ENCODE results near the gene SPEG. TPM values are rescaled to one million over a fixed set of nuclear protein-coding genes. Genes with fewer than 3 reads are reported as not detected.
A peak's percentile ranks its signal among the peaks of the same experiment; 100 is the strongest.
"Not testable (repeated sequence)": the region's sequence is repeated elsewhere in the genome, so short reads cannot be mapped to it uniquely, and the experiment has no call there.

Gene SPEG
- polyA plus RNA-seq, 3 donors, result not detected

GRCh38 chr2:219388907-219389156 lies 45.8 kb upstream of the SPEG start:
- H4K20me1 ChIP-seq (ENCODE audit: insufficient read depth, low read length), result no peaks in the 10 kb centered on the region
- H3K27me3 ChIP-seq (ENCODE audit: control insufficient read depth in 2 of 2, insufficient read depth in 2 of 2, low read length in 2 of 2), result peaks cover 0 to 6% of the 10 kb centered on the region in 2 donors
- intact Hi-C loops (cut with micrococcal nuclease), result loop anchor here (1.0 to 5.0 kb wide), 6 partner anchors 92 to 227 kb away; partner anchors contain the start of genes GMPPA (in 2 of the 2), CHPF (in 1 of the 2), NHEJ1 (in 1 of the 2) and STK11IP (in 1 of the 2)
- Mint-ChIP-seq H3K36me3 (peaks cover 25% of the 10 kb centered on the region in 2 donors), H3K27me3 (ENCODE audit: low read depth in 3 of 3) (peaks cover 6 to 12% (median 9%) of the 10 kb centered on the region in 3 donors), H3K4me3 (peak overlapping the region; percentile 59 to 71), H3K4me1 (peaks cover 21% of the 10 kb centered on the region), H3K9me3 (peaks cover 0 to 8% (median 3%) of the 10 kb centered on the region in 7 donors), H3K27ac (peak overlapping the region in 5 of 7 donors; percentile 2 to 68 (median 51))
- no peak overlapping the region for H3K9ac ChIP-seq (ENCODE audit: insufficient read depth, low read length, poor library complexity, severe bottlenecking)
- H2AFZ ChIP-seq (ENCODE audit: insufficient read depth, low read depth, low read length, poor library complexity, severe bottlenecking), result peak overlapping the region; percentile 67
- peak overlapping the region in 2 of 3 experiments; percentile 6 to 60 for H3K4me3 ChIP-seq (replicated peaks in 1 of 3; ENCODE audit: low read depth in 2 of 3, low read length in 3 of 3)
- peaks cover 23 to 26% of the 10 kb centered on the region in 2 donors for H3K36me3 ChIP-seq (replicated peaks in 1 of 2; ENCODE audit: control insufficient read depth in 1 of 2, insufficient read depth in 2 of 2, low read length in 2 of 2)
- H3K79me2 ChIP-seq (ENCODE audit: insufficient read depth, low read length), result no peaks in the 10 kb centered on the region
- 40% methylated on average over 1 of the region's 6 CpGs for WGBS (ENCODE audit: insufficient coverage)
- no peak for DNase-seq
- TF ChIP-seq, protein P1, sequence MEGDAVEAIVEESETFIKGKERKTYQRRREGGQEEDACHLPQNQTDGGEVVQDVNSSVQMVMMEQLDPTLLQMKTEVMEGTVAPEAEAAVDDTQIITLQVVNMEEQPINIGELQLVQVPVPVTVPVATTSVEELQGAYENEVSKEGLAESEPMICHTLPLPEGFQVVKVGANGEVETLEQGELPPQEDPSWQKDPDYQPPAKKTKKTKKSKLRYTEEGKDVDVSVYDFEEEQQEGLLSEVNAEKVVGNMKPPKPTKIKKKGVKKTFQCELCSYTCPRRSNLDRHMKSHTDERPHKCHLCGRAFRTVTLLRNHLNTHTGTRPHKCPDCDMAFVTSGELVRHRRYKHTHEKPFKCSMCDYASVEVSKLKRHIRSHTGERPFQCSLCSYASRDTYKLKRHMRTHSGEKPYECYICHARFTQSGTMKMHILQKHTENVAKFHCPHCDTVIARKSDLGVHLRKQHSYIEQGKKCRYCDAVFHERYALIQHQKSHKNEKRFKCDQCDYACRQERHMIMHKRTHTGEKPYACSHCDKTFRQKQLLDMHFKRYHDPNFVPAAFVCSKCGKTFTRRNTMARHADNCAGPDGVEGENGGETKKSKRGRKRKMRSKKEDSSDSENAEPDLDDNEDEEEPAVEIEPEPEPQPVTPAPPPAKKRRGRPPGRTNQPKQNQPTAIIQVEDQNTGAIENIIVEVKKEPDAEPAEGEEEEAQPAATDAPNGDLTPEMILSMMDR (IDR thresholded peaks at IDR 0.05), result no peak
- H3K4me1 ChIP-seq (ENCODE audit: control insufficient read depth in 1 of 2, insufficient read depth in 2 of 2, low read length in 2 of 2), result peaks cover 14 to 19% of the 10 kb centered on the region in 2 donors
- peak overlapping the region; percentile 54 for H3K4me2 ChIP-seq (replicated peaks; ENCODE audit: extremely low read depth, low read length, poor library complexity, severe bottlenecking)
- no peaks in the 10 kb centered on the region for H3K9me3 ChIP-seq (replicated peaks in 1 of 2; ENCODE audit: control insufficient read depth in 1 of 2, insufficient read depth in 1 of 2, low read length in 2 of 2)
- H3K27ac ChIP-seq (ENCODE audit: low read depth in 1 of 2, low read length in 2 of 2), result no peak overlapping the region

- Histone ChIP-seq H4K20me1 (ENCODE audit: insufficient read depth, low read length) (no peaks in the 10 kb centered on the region), H3K79me2 (ENCODE audit: insufficient read depth, low read length) (no peaks in the 10 kb centered on the region), H3K9me3 (replicated peaks in 1 of 2; ENCODE audit: control insufficient read depth in 1 of 2, insufficient read depth in 1 of 2, low read length in 2 of 2) (no peaks in the 10 kb centered on the region), H3K4me3 (replicated peaks in 1 of 3; ENCODE audit: low read depth in 2 of 3, low read length in 3 of 3) (no peak overlapping the region), H2AFZ (ENCODE audit: insufficient read depth, low read depth, low read length, poor library complexity, severe bottlenecking) (no peak overlapping the region), H3K36me3 (replicated peaks in 1 of 2; ENCODE audit: control insufficient read depth in 1 of 2, insufficient read depth in 2 of 2, low read length in 2 of 2) (no peaks in the 10 kb centered on the region), H3K9ac (ENCODE audit: insufficient read depth, low read length, poor library complexity, severe bottlenecking) (no peak overlapping the region), H3K27ac (ENCODE audit: low read depth in 1 of 2, low read length in 2 of 2) (no peak overlapping the region), H3K4me1 (ENCODE audit: control insufficient read depth in 1 of 2, insufficient read depth in 2 of 2, low read length in 2 of 2) (peaks cover 16 to 19% of the 10 kb centered on the region in 2 donors), H3K27me3 (ENCODE audit: control insufficient read depth in 2 of 2, insufficient read depth in 2 of 2, low read length in 2 of 2) (peaks cover 0 to 6% of the 10 kb centered on the region in 2 donors), H3K4me2 (replicated peaks; ENCODE audit: extremely low read depth, low read length, poor library complexity, severe bottlenecking) (no peak overlapping the region)
- intact Hi-C loops (cut with micrococcal nuclease), result no loop called here
- TF ChIP-seq, protein P1 (IDR thresholded peaks at IDR 0.05), result no peak
- peaks cover 0 to 8% (median 3%) of the 10 kb centered on the region in 7 donors for H3K9me3 Mint-ChIP-seq
- H3K36me3 Mint-ChIP-seq, result no peaks in the 10 kb centered on the region
- H3K4me1 Mint-ChIP-seq, result peaks cover 16% of the 10 kb centered on the region
- no peak overlapping the region for H3K4me3 Mint-ChIP-seq
- no peak overlapping the region for H3K27ac Mint-ChIP-seq
- H3K27me3 Mint-ChIP-seq (ENCODE audit: low read depth in 3 of 3), result peaks cover 10 to 12% (median 11%) of the 10 kb centered on the region in 3 donors
- 92% methylated on average over 5 of the region's 9 CpGs for WGBS (ENCODE audit: insufficient coverage)
- DNase-seq, result no peak
Observed at GRCh38 chr2:219392754-219393153, 41.9 kb upstream of the SPEG start.

DNA sequence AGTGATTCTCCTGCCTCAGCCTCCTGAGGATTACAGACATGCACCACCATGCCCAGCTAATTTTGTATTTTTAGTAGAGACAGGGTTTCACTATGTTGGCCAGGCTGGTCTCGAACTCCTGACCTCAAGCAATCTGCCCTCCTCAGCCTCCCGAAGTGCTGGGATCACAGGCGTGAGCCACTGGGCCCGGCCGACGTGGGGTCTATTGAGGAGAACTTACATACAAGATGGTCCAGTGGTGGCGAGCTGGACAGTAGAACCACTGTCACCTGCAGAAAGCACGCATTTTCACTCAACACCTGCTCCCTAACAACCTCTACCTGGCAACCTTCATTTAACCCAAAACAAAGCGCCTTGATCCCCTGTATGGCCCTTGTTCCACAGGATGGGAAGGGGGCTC lies 39.6 kb upstream of the SPEG start:
- H3K4me2 ChIP-seq (replicated peaks; ENCODE audit: extremely low read depth, low read length, poor library complexity, severe bottlenecking); H3K27ac Mint-ChIP-seq; H3K27ac ChIP-seq (ENCODE audit: low read depth in 1 of 2, low read length in 2 of 2); DNase-seq; H3K4me1 Mint-ChIP-seq; H3K79me2 ChIP-seq (ENCODE audit: insufficient read depth, low read length); H3K4me3 ChIP-seq (replicated peaks in 1 of 3; ENCODE audit: low read depth in 2 of 3, low read length in 3 of 3); H2AFZ ChIP-seq (ENCODE audit: insufficient read depth, low read depth, low read length, poor library complexity, severe bottlenecking); H3K9me3 ChIP-seq (replicated peaks in 1 of 2; ENCODE audit: control insufficient read depth in 1 of 2, insufficient read depth in 1 of 2, low read length in 2 of 2); H3K9ac ChIP-seq (ENCODE audit: insufficient read depth, low read length, poor library complexity, severe bottlenecking); H3K27me3 ChIP-seq (ENCODE audit: control insufficient read depth in 2 of 2, insufficient read depth in 2 of 2, low read length in 2 of 2); H3K36me3 Mint-ChIP-seq; H3K4me3 Mint-ChIP-seq; H4K20me1 ChIP-seq (ENCODE audit: insufficient read depth, low read length); intact Hi-C loops (cut with micrococcal nuclease); H3K36me3 ChIP-seq (replicated peaks in 1 of 2; ENCODE audit: control insufficient read depth in 1 of 2, insufficient read depth in 2 of 2, low read length in 2 of 2); H3K9me3 Mint-ChIP-seq: not testable (repeated sequence)
- H3K4me1 ChIP-seq (ENCODE audit: control insufficient read depth in 1 of 2, insufficient read depth in 2 of 2, low read length in 2 of 2), result peaks cover 12 to 13% of the 10 kb centered on the region in 2 donors
- 100% methylated on average over 4 of the region's 9 CpGs for WGBS (ENCODE audit: insufficient coverage)
- H3K27me3 Mint-ChIP-seq (ENCODE audit: low read depth in 3 of 3), result peaks cover 11 to 12% (median 11%) of the 10 kb centered on the region in 3 donors
